PC-9 (cell line): Measurements from ENCODE around the gene LCN6. TPM values are rescaled to one million over a fixed set of nuclear protein-coding genes. Genes with fewer than 3 reads are reported as not detected.

Source experiments
- BruUV-seq: library from RNA; stranded (reverse); fragments of 400-500 nt; replicated peaks from 2 replicates; lab custom pipeline; 2021; lab: Mats Ljungman, UMichigan
- CTCF ChIA-PET: fragments of 300-600 bp; sonication (Branson Sonifier 250); formaldehyde crosslinking; loops from one replicate; lab custom pipeline; 2022; ENCODE audit warnings: antibody characterized with exemption; lab: Charles Lee
- POLR2A ChIA-PET: fragments of 300-600 bp; sonication (Branson Sonifier 250); formaldehyde crosslinking; loops from one replicate; lab custom pipeline; 2022; ENCODE audit warnings: antibody characterized with exemption; ENCODE audit not compliant: unreplicated experiment; lab: Charles Lee
- DNase-seq, 2 experiments: peaks; one replicate each; pipeline versions ENCODE4 v3.0.0 to v3.0.0-alpha.2; 2015 to 2022; ENCODE audit warnings: mixed read lengths in 1 of 2
- H2AFZ ChIP-seq: fragments of 200-600 bp; sonication (generic); 2 replicates; pipeline ENCODE4 v1.8.1; 2017; ENCODE audit warnings: antibody characterized with exemption
- H3F3A ChIP-seq: fragments of 200-600 bp; sonication (generic); 2 replicates; pipeline ENCODE4 v1.8.1; 2017; ENCODE audit warnings: antibody characterized with exemption, mild to moderate bottlenecking, low read depth; ENCODE audit not compliant: insufficient read depth
- H3K27ac ChIP-seq: fragments of 200-600 bp; sonication (generic); 2 replicates; pipeline ENCODE4 v1.6.1; 2016; ENCODE audit warnings: mixed run types
- H3K27me3 ChIP-seq: fragments of 200-600 bp; sonication (generic); 2 replicates; pipeline ENCODE4 v1.6.1; 2016; ENCODE audit warnings: low read depth, mixed run types; ENCODE audit not compliant: insufficient read depth
- H3K36me3 ChIP-seq: fragments of 200-600 bp; sonication (generic); 2 replicates; pipeline ENCODE4 v1.6.1; 2016; ENCODE audit warnings: low read depth, mixed run types
- H3K4me1 ChIP-seq: fragments of 200-600 bp; sonication (generic); replicated peaks from 2 replicates; pipeline ENCODE4 v1.6.1; 2016; ENCODE audit warnings: mixed run types; ENCODE audit not compliant: insufficient read depth
- H3K4me2 ChIP-seq: fragments of 200-600 bp; sonication (generic); 2 replicates; pipeline ENCODE4 v1.6.1; 2017; ENCODE audit warnings: mixed run types
- H3K4me3 ChIP-seq: fragments of 200-600 bp; sonication (generic); 2 replicates; pipeline ENCODE4 v1.6.1; 2016; ENCODE audit warnings: mixed run types
- H3K79me2 ChIP-seq: fragments of 200-600 bp; sonication (generic); 2 replicates; pipeline ENCODE4 v1.6.1; 2017; ENCODE audit warnings: low read depth, mixed run types
- H3K9me2 ChIP-seq: fragments of 200-600 bp; sonication (generic); 2 replicates; pipeline ENCODE4 v1.8.1; 2017; ENCODE audit warnings: mild to moderate bottlenecking; ENCODE audit not compliant: insufficient read depth
- H3K9me3 ChIP-seq: fragments of 200-600 bp; sonication (generic); 2 replicates; pipeline ENCODE4 v1.8.1; 2016; ENCODE audit warnings: low read depth; ENCODE audit not compliant: insufficient read depth
- H4K20me1 ChIP-seq: fragments of 200-600 bp; sonication (generic); 2 replicates; pipeline ENCODE4 v1.8.1; 2017; ENCODE audit not compliant: insufficient read depth
- EZH2 ChIP-seq: fragments of 200-600 bp; sonication (generic); IDR thresholded peaks from 2 replicates; pipeline ENCODE4 v1.8.0; 2017; ENCODE audit warnings: antibody characterized with exemption, low read depth
- intact Hi-C: fragments of 100-400 bp; cut with micrococcal nuclease; formaldehyde crosslinking; loops from one replicate; pipeline ENCODE4 v1.10.0; 2022; ENCODE audit not compliant: unreplicated experiment
- total RNA-seq: library from RNA; stranded (reverse); gene quantifications from 2 replicates; pipeline ENCODE4 v1.2.3, GENCODE V29; 2021
- TF ChIP-seq, protein P1 (sequence below): fragments of 200-600 bp; sonication (generic); conservative IDR thresholded peaks from 2 replicates; pipeline ENCODE4 v1.6.1; 2017; ENCODE audit warnings: mixed run types, antibody characterized with exemption, mild to moderate bottlenecking, moderate library complexity

The LCN6 gene
- total RNA-seq, 1 experiment from 2014 or later = not detected

DNA sequence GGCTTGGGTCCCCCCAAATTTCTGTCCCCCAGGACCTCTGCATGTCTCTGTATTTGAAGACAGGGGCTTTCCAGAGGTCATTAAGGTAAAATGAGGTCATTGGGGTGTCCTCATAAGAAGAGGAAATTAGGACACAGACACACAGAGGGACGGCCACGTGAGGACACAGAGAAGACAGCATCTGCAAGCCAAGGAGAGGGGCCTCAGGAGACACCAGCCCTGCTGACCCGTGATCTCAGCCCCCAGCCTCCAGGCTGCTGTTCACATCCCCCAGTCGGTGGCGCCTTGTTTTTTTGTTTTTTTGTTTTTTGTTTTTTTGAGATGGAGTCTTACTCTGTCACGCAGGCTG lies 46.6 kb upstream of the LCN6 start:
- H2AFZ ChIP-seq = no peak overlapping the region
- no peaks in the 10 kb centered on the region for H3K36me3 ChIP-seq
- H3F3A ChIP-seq = peaks cover 14% of the 10 kb centered on the region
- no peaks in the 10 kb centered on the region for H3K9me3 ChIP-seq
- ChIA-PET CTCF (no interaction called here), POLR2A (no interaction called here)
- no peaks in the 10 kb centered on the region for H3K9me2 ChIP-seq
- no peak overlapping the region for H3K27ac ChIP-seq
- TF ChIP-seq, protein P1, sequence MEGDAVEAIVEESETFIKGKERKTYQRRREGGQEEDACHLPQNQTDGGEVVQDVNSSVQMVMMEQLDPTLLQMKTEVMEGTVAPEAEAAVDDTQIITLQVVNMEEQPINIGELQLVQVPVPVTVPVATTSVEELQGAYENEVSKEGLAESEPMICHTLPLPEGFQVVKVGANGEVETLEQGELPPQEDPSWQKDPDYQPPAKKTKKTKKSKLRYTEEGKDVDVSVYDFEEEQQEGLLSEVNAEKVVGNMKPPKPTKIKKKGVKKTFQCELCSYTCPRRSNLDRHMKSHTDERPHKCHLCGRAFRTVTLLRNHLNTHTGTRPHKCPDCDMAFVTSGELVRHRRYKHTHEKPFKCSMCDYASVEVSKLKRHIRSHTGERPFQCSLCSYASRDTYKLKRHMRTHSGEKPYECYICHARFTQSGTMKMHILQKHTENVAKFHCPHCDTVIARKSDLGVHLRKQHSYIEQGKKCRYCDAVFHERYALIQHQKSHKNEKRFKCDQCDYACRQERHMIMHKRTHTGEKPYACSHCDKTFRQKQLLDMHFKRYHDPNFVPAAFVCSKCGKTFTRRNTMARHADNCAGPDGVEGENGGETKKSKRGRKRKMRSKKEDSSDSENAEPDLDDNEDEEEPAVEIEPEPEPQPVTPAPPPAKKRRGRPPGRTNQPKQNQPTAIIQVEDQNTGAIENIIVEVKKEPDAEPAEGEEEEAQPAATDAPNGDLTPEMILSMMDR = no peak
- no peak for TF ChIP-seq EZH2
- H3K4me2 ChIP-seq = no peak overlapping the region
- H3K4me3 ChIP-seq = no peak overlapping the region
- peaks cover 14% of the 10 kb centered on the region for H4K20me1 ChIP-seq
- intact Hi-C loops = loop anchor here (5.0 to 10.0 kb wide), 2 partner anchors 310 to 447 kb away; partner anchors contain the start of genes SEC16A and TUBB4B
- H3K27me3 ChIP-seq = no peaks in the 10 kb centered on the region
- no TSS peak for BruUV-seq
- DNase-seq = no peak
- H3K4me1 ChIP-seq = peaks cover 19% of the 10 kb centered on the region; the same call in 1 of the 2 replicates
- H3K79me2 ChIP-seq = peaks cover 8% of the 10 kb centered on the region

DNA sequence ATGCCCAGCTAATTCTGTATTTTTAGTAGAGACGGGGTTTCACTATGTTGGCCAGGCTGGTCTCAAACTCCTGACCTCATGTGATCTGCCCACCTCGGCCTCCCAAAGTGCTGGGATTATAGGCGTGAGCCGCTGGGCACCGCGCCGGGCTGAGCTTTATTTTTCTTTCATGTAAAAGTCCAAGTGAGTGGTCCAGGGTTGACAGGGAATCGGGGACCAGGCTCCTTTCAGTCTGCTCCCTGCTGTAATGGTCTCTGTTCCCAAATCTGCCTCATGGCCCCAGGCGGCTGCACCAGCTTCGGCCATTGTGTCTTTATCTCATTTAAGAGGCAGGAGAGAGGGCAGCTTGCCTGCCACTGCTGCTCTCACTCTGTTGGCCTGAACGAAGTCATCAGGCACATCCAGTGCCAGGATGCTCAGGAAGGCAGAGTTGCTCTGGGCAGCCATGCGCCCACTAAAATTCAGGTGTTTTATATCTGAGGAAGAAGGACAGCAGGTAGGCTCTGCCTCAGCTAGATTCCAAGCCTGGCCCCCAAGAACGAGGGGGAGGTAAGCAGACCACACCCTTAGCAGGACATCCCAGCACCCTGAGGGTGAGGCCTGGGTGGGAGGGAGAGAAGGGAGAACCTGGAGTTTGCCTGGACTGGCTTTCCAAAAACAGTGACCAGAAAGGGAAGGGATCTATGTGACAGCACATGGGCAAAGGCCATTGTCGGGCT lies 46.1 kb upstream of the LCN6 start:
- no peak overlapping the region for H3K4me2 ChIP-seq
- H3K27me3 ChIP-seq = no peaks in the 10 kb centered on the region
- ChIA-PET POLR2A (no interaction called here), CTCF (interaction anchor here (1.1 kb wide), 1 partner anchor 18 kb away, joined by 5 read pairs; no protein-coding TSS in a partner anchor)
- H3K4me3 ChIP-seq = no peak overlapping the region
- no peaks in the 10 kb centered on the region for H3K36me3 ChIP-seq
- no peaks in the 10 kb centered on the region for H3K9me3 ChIP-seq
- no TSS peak for BruUV-seq
- H3K9me2 ChIP-seq = no peaks in the 10 kb centered on the region
- DNase-seq = no peak
- H3K4me1 ChIP-seq = peaks cover 16% of the 10 kb centered on the region; the same call in 1 of the 2 replicates
- peaks cover 15% of the 10 kb centered on the region for H3F3A ChIP-seq
- TF ChIP-seq, protein P1 = no peak
- TF ChIP-seq EZH2 = no peak
- peaks cover 14% of the 10 kb centered on the region for H4K20me1 ChIP-seq
- intact Hi-C loops = loop anchor here (5.0 to 10.0 kb wide), 2 partner anchors 310 to 448 kb away; partner anchors contain the start of genes SEC16A and TUBB4B
- H2AFZ ChIP-seq = no peak overlapping the region
- H3K79me2 ChIP-seq = peaks cover 8% of the 10 kb centered on the region
- no peak overlapping the region for H3K27ac ChIP-seq

DNA sequence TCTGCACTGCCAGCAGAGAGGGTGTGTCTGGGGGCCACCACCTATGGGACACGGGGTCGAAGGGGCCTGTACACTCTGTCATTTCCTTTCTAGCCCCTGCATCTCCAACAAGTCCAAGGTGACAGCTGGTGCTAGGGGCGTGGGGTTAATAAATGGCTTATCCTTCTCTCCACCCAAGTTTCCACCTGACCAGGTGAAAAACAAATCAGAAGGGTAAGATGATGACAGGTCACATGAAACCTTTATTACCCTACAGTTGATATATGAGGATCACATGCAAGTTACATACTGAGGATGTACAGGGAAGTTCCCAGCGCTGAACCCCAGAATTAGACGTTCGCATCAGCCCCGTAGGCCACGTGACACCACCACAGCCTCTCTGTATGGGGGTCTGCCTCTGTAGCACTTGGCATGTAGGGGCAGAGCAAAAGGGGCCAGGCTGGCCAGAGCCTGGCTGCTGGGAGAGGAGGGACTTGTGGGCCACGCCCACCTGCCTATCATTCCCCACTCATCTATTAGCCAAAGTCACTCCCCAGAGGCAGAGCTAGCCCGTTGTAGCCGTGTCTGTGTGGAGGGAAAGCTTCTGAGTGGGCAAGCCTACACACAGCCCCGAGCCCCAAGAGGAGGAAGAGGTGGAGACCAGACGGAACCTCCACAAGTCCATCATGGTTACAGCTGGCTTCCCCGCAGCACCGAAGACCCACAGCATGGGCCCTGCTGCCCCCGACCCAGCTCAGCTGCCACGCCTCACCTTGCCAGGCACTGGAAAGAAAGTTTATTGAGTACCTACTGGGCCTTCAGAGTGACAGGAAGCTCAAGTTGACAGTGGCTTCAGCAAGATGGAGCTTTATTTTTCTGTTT lies 45.0 kb upstream of the LCN6 start:
- H3K36me3 ChIP-seq = no peaks in the 10 kb centered on the region
- H3K4me1 ChIP-seq = peaks cover 15% of the 10 kb centered on the region; the same call in 1 of the 2 replicates
- no peak for TF ChIP-seq EZH2
- TF ChIP-seq, protein P1 = no peak
- no peak for DNase-seq
- no peak overlapping the region for H3K27ac ChIP-seq
- peaks cover 14% of the 10 kb centered on the region for H4K20me1 ChIP-seq
- H3K9me2 ChIP-seq = no peaks in the 10 kb centered on the region
- ChIA-PET CTCF (interaction anchor here (0.5 to 1.1 kb wide), 4 partner anchors 17 to 135 kb away, joined by 3 to 5 read pairs (median 4); no protein-coding TSS in a partner anchor), POLR2A (interaction anchor here (0.5 kb wide), 1 partner anchor 423 kb away, joined by 5 read pairs; no protein-coding TSS in a partner anchor)
- H3K79me2 ChIP-seq = peaks cover 8% of the 10 kb centered on the region
- H3K4me3 ChIP-seq = no peak overlapping the region
- peaks cover 19% of the 10 kb centered on the region for H3F3A ChIP-seq
- no peaks in the 10 kb centered on the region for H3K27me3 ChIP-seq
- no peak overlapping the region for H2AFZ ChIP-seq
- intact Hi-C loops = loop anchor here (5.0 to 10.0 kb wide), 2 partner anchors 309 to 449 kb away; partner anchors contain the start of genes SEC16A and TUBB4B
- BruUV-seq = no TSS peak
- no peaks in the 10 kb centered on the region for H3K9me3 ChIP-seq
- H3K4me2 ChIP-seq = no peak overlapping the region
